Astrocyte (in vitro differentiated cells and primary cell): ENCODE results near the gene RHOB. TPM values are rescaled to one million over a fixed set of nuclear protein-coding genes. Genes with fewer than 3 reads are reported as not detected.
"Not testable (repeated sequence)": the region's sequence is repeated elsewhere in the genome, so short reads cannot be mapped to it uniquely, and the experiment has no call there.

ENCODE experiments used
- DNase-seq: peaks from one replicate; pipeline ENCODE4 v3.0.0-alpha.2; 2010; ENCODE audit warnings: low read depth
- FAIRE-seq: peaks from 2 replicates; lab custom pipeline; 2011; peaks lifted over from hg19 to GRCh38; lab: Jason Lieb, UNC
- H2AFZ ChIP-seq: 2 replicates; pipeline ENCODE4 v1.6.0; 2012; ENCODE audit warnings: low read depth, low read length, inconsistent platforms
- H3K27ac ChIP-seq: 2 replicates; pipeline ENCODE4 v1.5.1; 2011; ENCODE audit warnings: low read depth, low read length, inconsistent platforms
- H3K27me3 ChIP-seq: 2 replicates; pipeline ENCODE4 v1.6.0; 2011; ENCODE audit warnings: low read length, inconsistent platforms; ENCODE audit not compliant: insufficient read depth
- H3K36me3 ChIP-seq: 2 replicates; pipeline ENCODE4 v1.5.1; 2011; ENCODE audit warnings: low read length, inconsistent platforms; ENCODE audit not compliant: insufficient read depth
- H3K4me1 ChIP-seq: 2 replicates; pipeline ENCODE4 v1.5.1; 2011; ENCODE audit warnings: low read length, inconsistent platforms; ENCODE audit not compliant: insufficient read depth
- H3K4me2 ChIP-seq: 2 replicates; pipeline ENCODE4 v1.6.0; 2012; ENCODE audit warnings: low read length, inconsistent platforms
- H3K4me3 ChIP-seq: 2 replicates; pipeline ENCODE4 v1.5.1; 2011; ENCODE audit warnings: low read depth, mild to moderate bottlenecking, low read length, inconsistent platforms; ENCODE audit not compliant: insufficient read depth
- H3K79me2 ChIP-seq: 2 replicates; pipeline ENCODE4 v1.6.0; 2012; ENCODE audit warnings: mild to moderate bottlenecking, low read length, inconsistent platforms; ENCODE audit not compliant: insufficient read depth
- H3K9ac ChIP-seq: 2 replicates; pipeline ENCODE4 v1.6.0; 2012; ENCODE audit warnings: mild to moderate bottlenecking, low read length, inconsistent platforms
- H3K9me3 ChIP-seq: 2 replicates; pipeline ENCODE4 v1.5.1; 2012; ENCODE audit warnings: low read depth, mild to moderate bottlenecking, low read length, inconsistent platforms; ENCODE audit not compliant: insufficient read depth
- H4K20me1 ChIP-seq: 2 replicates; pipeline ENCODE4 v1.6.0; 2012; ENCODE audit warnings: low read length, inconsistent platforms; ENCODE audit not compliant: insufficient read depth
- H3K27ac Mint-ChIP-seq: one replicate; pipeline ENCODE4 v1.8.0; 2021; ENCODE audit warnings: mild to moderate bottlenecking, mixed read lengths; ENCODE audit not compliant: unreplicated experiment
- H3K27me3 Mint-ChIP-seq: one replicate; pipeline ENCODE4 v1.8.0; 2021; ENCODE audit warnings: low read depth, mixed read lengths; ENCODE audit not compliant: unreplicated experiment
- H3K36me3 Mint-ChIP-seq: one replicate; pipeline ENCODE4 v1.8.0; 2021; ENCODE audit warnings: low read depth, mixed read lengths; ENCODE audit not compliant: unreplicated experiment
- H3K4me1 Mint-ChIP-seq: one replicate; pipeline ENCODE4 v1.8.0; 2021; ENCODE audit warnings: low read depth, mixed read lengths; ENCODE audit not compliant: unreplicated experiment
- H3K4me3 Mint-ChIP-seq: one replicate; pipeline ENCODE4 v1.8.0; 2021; ENCODE audit warnings: mild to moderate bottlenecking, moderate library complexity, mixed read lengths; ENCODE audit not compliant: unreplicated experiment
- H3K9me3 Mint-ChIP-seq: one replicate; pipeline ENCODE4 v1.8.0; 2021; ENCODE audit warnings: mild to moderate bottlenecking, mixed read lengths; ENCODE audit not compliant: unreplicated experiment
- EZH2 ChIP-seq: IDR thresholded peaks from 2 replicates; pipeline ENCODE4 v1.6.1; 2012; ENCODE audit warnings: mild to moderate bottlenecking, low read length, inconsistent platforms; ENCODE audit not compliant: insufficient read depth
- total RNA-seq: library from RNA; stranded (reverse); gene quantifications from 2 replicates; pipeline ENCODE4 v1.2.1, GENCODE V29; 2021
- TF ChIP-seq, protein P1 (sequence below): IDR thresholded peaks from 2 replicates; pipeline ENCODE4 v1.5.1; 2011; ENCODE audit warnings: low read depth, mild to moderate bottlenecking, inconsistent platforms, low read length, moderate library complexity; ENCODE audit not compliant: insufficient read depth

Gene RHOB
- total RNA-seq, 1 donor from 2014 or later = 161 TPM

DNA sequence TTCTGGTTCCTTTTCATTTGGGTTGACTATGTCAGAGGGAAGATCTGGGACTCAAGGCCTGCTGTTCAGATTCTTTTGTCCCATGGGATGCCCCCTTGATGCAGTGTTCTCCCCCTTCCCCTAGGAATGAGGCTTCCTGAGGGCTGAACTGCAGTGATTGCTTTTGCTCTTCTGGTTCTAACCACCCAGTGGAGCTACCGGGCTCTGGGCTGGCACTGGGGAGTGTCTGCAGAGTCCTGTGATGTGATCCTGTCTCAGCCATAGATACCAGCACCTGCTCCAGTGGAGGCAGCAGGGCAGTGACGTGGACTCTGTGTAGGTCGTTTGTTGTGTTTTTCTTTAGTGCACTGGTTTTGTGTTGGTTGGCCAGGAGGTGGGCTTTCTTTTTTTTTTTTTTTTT lies 32.1 kb upstream of the RHOB start:
- Mint-ChIP-seq H3K36me3 (peaks cover under 1% of the 10 kb centered on the region), H3K4me1 (peaks cover 15% of the 10 kb centered on the region), H3K4me3 (no peak overlapping the region), H3K9me3 (peaks cover 7% of the 10 kb centered on the region), H3K27ac (no peak overlapping the region), H3K27me3 (no peaks in the 10 kb centered on the region)
- Histone ChIP-seq H3K4me3 (no peak overlapping the region), H3K27ac (no peak overlapping the region), H2AFZ (no peak overlapping the region), H3K79me2 (no peaks in the 10 kb centered on the region), H3K36me3 (no peaks in the 10 kb centered on the region), H3K4me2 (no peak overlapping the region), H4K20me1 (no peaks in the 10 kb centered on the region), H3K9ac (no peak overlapping the region), H3K27me3 (peaks cover under 1% of the 10 kb centered on the region), H3K4me1 (no peaks in the 10 kb centered on the region), H3K9me3 (peaks cover 4% of the 10 kb centered on the region)
- TF ChIP-seq, protein P1, sequence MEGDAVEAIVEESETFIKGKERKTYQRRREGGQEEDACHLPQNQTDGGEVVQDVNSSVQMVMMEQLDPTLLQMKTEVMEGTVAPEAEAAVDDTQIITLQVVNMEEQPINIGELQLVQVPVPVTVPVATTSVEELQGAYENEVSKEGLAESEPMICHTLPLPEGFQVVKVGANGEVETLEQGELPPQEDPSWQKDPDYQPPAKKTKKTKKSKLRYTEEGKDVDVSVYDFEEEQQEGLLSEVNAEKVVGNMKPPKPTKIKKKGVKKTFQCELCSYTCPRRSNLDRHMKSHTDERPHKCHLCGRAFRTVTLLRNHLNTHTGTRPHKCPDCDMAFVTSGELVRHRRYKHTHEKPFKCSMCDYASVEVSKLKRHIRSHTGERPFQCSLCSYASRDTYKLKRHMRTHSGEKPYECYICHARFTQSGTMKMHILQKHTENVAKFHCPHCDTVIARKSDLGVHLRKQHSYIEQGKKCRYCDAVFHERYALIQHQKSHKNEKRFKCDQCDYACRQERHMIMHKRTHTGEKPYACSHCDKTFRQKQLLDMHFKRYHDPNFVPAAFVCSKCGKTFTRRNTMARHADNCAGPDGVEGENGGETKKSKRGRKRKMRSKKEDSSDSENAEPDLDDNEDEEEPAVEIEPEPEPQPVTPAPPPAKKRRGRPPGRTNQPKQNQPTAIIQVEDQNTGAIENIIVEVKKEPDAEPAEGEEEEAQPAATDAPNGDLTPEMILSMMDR = no peak
- TF ChIP-seq EZH2 = no peak
- no peak for FAIRE-seq
- DNase-seq = no peak

DNA sequence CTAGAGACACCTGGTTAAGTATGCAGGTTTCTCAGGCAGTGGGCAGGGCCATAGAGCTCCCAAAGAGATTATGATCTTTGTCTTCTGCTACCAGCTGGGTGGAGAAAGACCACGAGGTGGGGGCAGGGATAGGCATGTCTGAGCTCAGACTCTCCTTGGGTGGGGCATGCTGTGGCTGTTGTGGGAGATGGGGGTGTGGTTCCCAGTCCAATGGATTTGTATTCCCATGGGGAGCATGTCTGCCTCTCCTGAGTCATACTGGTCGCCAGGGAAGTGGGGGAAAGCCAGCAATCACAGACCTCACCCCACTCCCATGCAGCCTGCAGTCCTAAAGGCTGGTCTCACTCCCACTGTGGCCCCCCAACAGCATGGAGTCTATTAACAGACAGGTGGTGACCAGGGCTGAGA lies 31.4 kb upstream of the RHOB start:
- TF ChIP-seq EZH2 = no peak
- TF ChIP-seq, protein P1 = no peak
- H3K27ac ChIP-seq = no peak overlapping the region
- no peak overlapping the region for H3K27ac Mint-ChIP-seq
- peaks cover 19% of the 10 kb centered on the region for H3K4me1 Mint-ChIP-seq
- H3K4me1 ChIP-seq = no peaks in the 10 kb centered on the region
- FAIRE-seq = no peak
- H3K4me3 ChIP-seq = no peak overlapping the region
- no peak overlapping the region for H3K4me2 ChIP-seq
- H3K36me3 Mint-ChIP-seq = no peaks in the 10 kb centered on the region
- no peak overlapping the region for H3K4me3 Mint-ChIP-seq
- peaks cover 3% of the 10 kb centered on the region for H3K9me3 Mint-ChIP-seq
- H3K9ac ChIP-seq = no peak overlapping the region
- no peaks in the 10 kb centered on the region for H3K9me3 ChIP-seq
- no peaks in the 10 kb centered on the region for H4K20me1 ChIP-seq
- no peak overlapping the region for H2AFZ ChIP-seq
- H3K79me2 ChIP-seq = no peaks in the 10 kb centered on the region
- no peaks in the 10 kb centered on the region for H3K36me3 ChIP-seq
- no peaks in the 10 kb centered on the region for H3K27me3 Mint-ChIP-seq
- peaks cover 2% of the 10 kb centered on the region for H3K27me3 ChIP-seq
- DNase-seq = no peak

DNA sequence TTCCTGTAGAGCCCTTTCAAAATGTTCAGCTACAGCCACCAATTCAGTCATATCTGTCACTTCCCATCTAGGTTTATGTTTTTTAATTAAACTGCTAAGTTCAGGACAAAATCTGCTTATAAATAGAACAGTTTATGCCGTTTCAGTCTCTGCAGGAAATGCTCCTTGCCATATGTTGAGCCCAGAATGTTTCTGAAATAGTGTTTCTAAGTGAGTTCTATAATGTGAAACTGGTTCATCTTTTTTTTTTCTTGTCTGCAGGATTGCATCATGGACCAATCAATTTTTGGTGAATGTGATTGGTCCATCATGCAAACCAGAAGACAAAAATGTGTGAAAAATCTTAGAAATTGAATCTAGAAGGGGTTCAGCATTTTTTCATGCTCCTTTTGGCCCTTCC lies 30.2 kb upstream of the RHOB start:
- TF ChIP-seq EZH2 = no peak
- TF ChIP-seq, protein P1 = no peak
- no peak overlapping the region for H3K9ac ChIP-seq

DNA sequence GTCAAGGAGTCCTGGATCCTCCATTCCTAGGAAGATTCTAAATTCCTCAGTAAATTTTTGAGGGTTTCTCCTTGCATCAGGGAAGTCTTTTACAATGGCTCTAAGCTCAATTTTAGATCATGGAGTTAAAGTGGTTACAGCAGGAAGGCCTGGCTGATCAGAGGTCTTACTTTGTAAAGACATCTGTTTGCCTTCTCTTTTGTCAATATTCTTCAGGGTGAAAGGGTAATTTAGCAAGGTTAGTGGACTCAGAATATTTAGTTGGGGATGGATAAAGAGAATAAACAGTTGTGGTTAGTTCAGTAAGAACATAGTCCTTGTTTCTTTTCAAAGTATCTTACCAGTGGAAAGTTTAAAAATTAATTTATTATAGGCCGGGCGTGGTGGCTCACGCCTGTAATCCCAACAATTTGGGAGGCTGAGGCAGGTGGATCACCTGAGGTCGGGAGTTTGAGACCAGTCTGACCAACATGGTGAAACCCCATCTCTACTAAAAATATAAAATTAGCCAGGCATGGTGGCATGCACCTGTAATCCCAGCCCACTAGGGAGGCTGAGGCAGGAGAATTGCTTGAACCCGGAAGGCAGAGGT lies 29.5 kb upstream of the RHOB start:
- DNase-seq, H2AFZ ChIP-seq, H3K9ac ChIP-seq, FAIRE-seq, H3K4me1 ChIP-seq, H3K27me3 Mint-ChIP-seq, H3K27me3 ChIP-seq, H3K9me3 Mint-ChIP-seq, H3K27ac Mint-ChIP-seq, H3K27ac ChIP-seq, H3K79me2 ChIP-seq, H3K4me3 ChIP-seq, H3K4me2 ChIP-seq, H3K36me3 ChIP-seq, H4K20me1 ChIP-seq, H3K9me3 ChIP-seq, H3K4me3 Mint-ChIP-seq, H3K36me3 Mint-ChIP-seq: not testable (repeated sequence)
- H3K4me1 Mint-ChIP-seq = peaks cover 19% of the 10 kb centered on the region

More for the DNA sequence above, 30.2 kb upstream of the RHOB start:
- Histone ChIP-seq H3K9me3 (no peaks in the 10 kb centered on the region), H3K27me3 (peaks cover 2% of the 10 kb centered on the region), H3K27ac (no peak overlapping the region), H4K20me1 (no peaks in the 10 kb centered on the region), H2AFZ (no peak overlapping the region), H3K4me3 (no peak overlapping the region), H3K79me2 (no peaks in the 10 kb centered on the region), H3K4me1 (no peaks in the 10 kb centered on the region), H3K4me2 (no peak overlapping the region), H3K36me3 (no peaks in the 10 kb centered on the region)
- Mint-ChIP-seq H3K9me3 (no peaks in the 10 kb centered on the region), H3K36me3 (no peaks in the 10 kb centered on the region), H3K27me3 (no peaks in the 10 kb centered on the region), H3K27ac (no peak overlapping the region), H3K4me3 (no peak overlapping the region), H3K4me1 (peaks cover 19% of the 10 kb centered on the region)
- DNase-seq (no peak), FAIRE-seq (no peak)
